Measurements from ENCODE around the gene ACTR3C. TPM values are rescaled to one million over a fixed set of nuclear protein-coding genes. Genes with fewer than 3 reads are reported as not detected.
"Not testable (repeated sequence)": the region's sequence is repeated elsewhere in the genome, so short reads cannot be mapped to it uniquely, and the experiment has no call there.

ACTR3C gene
- total RNA-seq, 2 donors from 2014 or later, result 0.92 TPM; not detected in 1

- not testable (repeated sequence) for H3K9me3 Mint-ChIP-seq; H3K4me1 Mint-ChIP-seq; H3K9me3 ChIP-seq (ENCODE audit: control insufficient read depth, low read length); H3K4me1 ChIP-seq (ENCODE audit: control insufficient read depth, insufficient read depth, low read length); H3K4me3 Mint-ChIP-seq; H3K27ac Mint-ChIP-seq; H3K36me3 Mint-ChIP-seq (ENCODE audit: low read depth); H3K27ac ChIP-seq (ENCODE audit: low read depth, low read length); H3K4me3 ChIP-seq (ENCODE audit: low read length); H3K36me3 ChIP-seq (ENCODE audit: control insufficient read depth, insufficient read depth, low read length); H3K9ac ChIP-seq (ENCODE audit: extremely low read depth, low read length, poor library complexity, severe bottlenecking)
- peaks cover 47% of the 10 kb centered on the region for H3K27me3 ChIP-seq (ENCODE audit: control insufficient read depth, insufficient read depth, low read length, poor library complexity, severe bottlenecking)
- WGBS, 2 experiments (ENCODE audit: insufficient coverage in 1 of 2, insufficient read length in 1 of 2), result 71 to 80% methylated on average over 2 to 7 of the region's 11 CpGs
- TF ChIP-seq CTCF (conservative IDR thresholded peaks at IDR 0.05), result peak; percentile 37
- peak; percentile 43 for DNase-seq
- peaks cover 64% of the 10 kb centered on the region for H3K27me3 Mint-ChIP-seq (ENCODE audit: insufficient read depth)
Measured at GRCh38 chr7:150222083-150222972, 101.0 kb downstream of the ACTR3C start.

DNA sequence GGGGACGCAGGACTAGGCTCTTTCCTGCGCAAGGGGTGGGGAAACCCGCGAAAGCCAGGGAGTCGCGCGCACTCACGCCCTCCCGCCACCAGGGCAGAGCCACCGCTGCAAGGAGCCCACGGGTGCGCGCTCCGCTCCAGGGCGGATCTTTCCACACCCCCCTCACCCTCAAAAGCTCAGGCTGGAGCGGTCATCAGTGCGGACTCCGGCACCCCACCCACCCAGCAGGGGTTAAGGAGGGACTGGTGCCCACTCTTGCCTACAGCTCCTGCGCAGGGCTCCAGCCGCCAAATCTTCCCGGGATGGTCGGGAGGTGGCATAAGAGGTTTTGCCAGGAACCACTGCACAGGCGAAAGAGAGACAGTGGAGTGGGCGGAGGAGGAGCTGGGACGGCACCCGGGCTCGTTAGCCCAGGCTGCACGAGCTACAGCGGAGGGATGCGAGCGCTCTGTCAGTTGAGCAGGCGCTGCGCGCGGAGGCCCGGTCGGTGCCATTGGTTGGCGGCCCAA lies 102.6 kb downstream of the ACTR3C start:
- H3K27ac Mint-ChIP-seq; H3K36me3 ChIP-seq (ENCODE audit: control insufficient read depth, insufficient read depth, low read length); H3K27ac ChIP-seq (ENCODE audit: low read depth, low read length); H3K9me3 ChIP-seq (ENCODE audit: control insufficient read depth, low read length); H3K4me1 Mint-ChIP-seq; H3K9me3 Mint-ChIP-seq; H3K4me1 ChIP-seq (ENCODE audit: control insufficient read depth, insufficient read depth, low read length); H3K36me3 Mint-ChIP-seq (ENCODE audit: low read depth); H3K4me3 ChIP-seq (ENCODE audit: low read length); H3K9ac ChIP-seq (ENCODE audit: extremely low read depth, low read length, poor library complexity, severe bottlenecking): not testable (repeated sequence)
- peak overlapping the region; percentile 47 for H3K4me3 Mint-ChIP-seq
- H3K27me3 ChIP-seq (ENCODE audit: control insufficient read depth, insufficient read depth, low read length, poor library complexity, severe bottlenecking), result peaks cover 47% of the 10 kb centered on the region
- TF ChIP-seq CTCF (conservative IDR thresholded peaks at IDR 0.05), result peak; percentile 30
- peaks cover 60% of the 10 kb centered on the region for H3K27me3 Mint-ChIP-seq (ENCODE audit: insufficient read depth)
- 15 to 17% methylated on average over 11 to 31 of the region's 38 CpGs for WGBS, 2 experiments (ENCODE audit: insufficient coverage in 1 of 2, insufficient read length in 1 of 2)
- peak; percentile 67 for DNase-seq

DNA sequence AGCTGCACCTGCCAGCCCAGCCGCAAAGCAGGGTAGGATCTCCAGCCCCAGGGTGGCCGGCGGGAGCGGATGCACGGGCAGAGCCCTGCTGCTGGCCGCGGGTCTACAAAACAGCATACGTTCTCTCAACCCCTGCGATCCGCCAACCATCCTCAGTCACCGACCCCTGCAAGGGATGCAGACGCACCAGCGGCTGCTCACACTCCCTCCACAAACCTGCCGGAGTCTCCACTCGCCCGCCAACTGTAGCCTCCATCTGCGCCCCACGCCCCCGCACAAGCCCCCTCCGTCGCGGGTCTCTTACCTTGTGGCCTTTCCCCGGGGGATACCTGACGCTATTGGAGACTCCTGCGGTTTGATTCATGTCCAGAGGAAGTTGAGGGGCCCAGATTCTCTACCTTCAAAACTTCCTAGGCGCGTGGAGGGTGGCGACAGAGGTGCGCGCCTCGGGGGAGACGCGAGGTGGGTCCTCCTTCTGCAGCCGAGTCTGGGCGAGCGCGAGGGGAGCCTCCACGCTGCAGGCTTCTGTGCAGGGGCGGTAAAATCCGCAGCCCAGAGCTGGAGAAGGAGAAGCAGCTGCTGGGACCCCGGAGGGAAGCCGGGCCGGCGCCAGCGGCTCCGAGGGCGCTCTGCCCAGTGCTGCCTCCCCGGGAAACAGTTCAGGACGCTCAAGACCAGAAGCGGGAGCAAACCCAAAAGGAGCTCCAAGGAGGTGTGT lies 103.2 kb downstream of the ACTR3C start:
- not testable (repeated sequence) for H3K36me3 ChIP-seq (ENCODE audit: control insufficient read depth, insufficient read depth, low read length); H3K36me3 Mint-ChIP-seq (ENCODE audit: low read depth); H3K4me3 ChIP-seq (ENCODE audit: low read length); H3K9ac ChIP-seq (ENCODE audit: extremely low read depth, low read length, poor library complexity, severe bottlenecking); H3K27ac ChIP-seq (ENCODE audit: low read depth, low read length); H3K4me1 ChIP-seq (ENCODE audit: control insufficient read depth, insufficient read depth, low read length); H3K9me3 ChIP-seq (ENCODE audit: control insufficient read depth, low read length); H3K9me3 Mint-ChIP-seq; H3K27ac Mint-ChIP-seq; H3K4me1 Mint-ChIP-seq
- H3K27me3 ChIP-seq (ENCODE audit: control insufficient read depth, insufficient read depth, low read length, poor library complexity, severe bottlenecking), result peaks cover 50% of the 10 kb centered on the region
- peak; percentile 66 for DNase-seq
- Mint-ChIP-seq H3K27me3 (ENCODE audit: insufficient read depth) (peaks cover 58% of the 10 kb centered on the region), H3K4me3 (peak overlapping the region; percentile 47)
- 4% methylated on average over 25 of the region's 50 CpGs; no CpG with 5 or more reads in 1 of the 2 experiments for WGBS, 2 experiments (ENCODE audit: insufficient coverage in 1 of 2, insufficient read length in 1 of 2)

DNA sequence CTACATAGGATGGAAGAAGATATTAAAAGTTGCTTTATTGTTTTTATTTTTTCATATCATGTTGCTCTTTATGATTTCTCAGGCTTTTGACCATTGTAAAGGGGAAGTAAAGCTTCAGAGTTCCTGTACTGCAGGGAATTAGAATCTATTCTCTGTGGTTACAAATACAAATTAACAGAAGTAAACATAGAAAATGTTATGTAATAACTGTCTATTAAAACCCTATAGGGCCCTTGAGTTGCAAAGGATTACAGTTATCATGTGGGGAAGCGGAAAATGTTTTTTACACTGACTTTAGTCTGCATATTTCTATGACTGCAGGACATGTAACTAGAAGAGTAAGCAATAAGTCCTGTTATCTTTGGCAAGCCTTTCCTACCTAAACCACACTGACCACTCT lies 116.5 kb downstream of the ACTR3C start:
- H3K9ac ChIP-seq (ENCODE audit: extremely low read depth, low read length, poor library complexity, severe bottlenecking); H3K27me3 ChIP-seq (ENCODE audit: control insufficient read depth, insufficient read depth, low read length, poor library complexity, severe bottlenecking); H3K27ac Mint-ChIP-seq; H3K36me3 ChIP-seq (ENCODE audit: control insufficient read depth, insufficient read depth, low read length); H3K36me3 Mint-ChIP-seq (ENCODE audit: low read depth); H3K4me3 ChIP-seq (ENCODE audit: low read length); DNase-seq; H3K4me1 ChIP-seq (ENCODE audit: control insufficient read depth, insufficient read depth, low read length); H3K27ac ChIP-seq (ENCODE audit: low read depth, low read length); H3K4me1 Mint-ChIP-seq; H3K9me3 Mint-ChIP-seq; H3K4me3 Mint-ChIP-seq; H3K9me3 ChIP-seq (ENCODE audit: control insufficient read depth, low read length): not testable (repeated sequence)
- 89 to 100% methylated on average over 1 of the region's 1 CpG for WGBS, 2 experiments (ENCODE audit: insufficient coverage in 1 of 2, insufficient read length in 1 of 2)
- peaks cover 15% of the 10 kb centered on the region for H3K27me3 Mint-ChIP-seq (ENCODE audit: insufficient read depth)

DNA sequence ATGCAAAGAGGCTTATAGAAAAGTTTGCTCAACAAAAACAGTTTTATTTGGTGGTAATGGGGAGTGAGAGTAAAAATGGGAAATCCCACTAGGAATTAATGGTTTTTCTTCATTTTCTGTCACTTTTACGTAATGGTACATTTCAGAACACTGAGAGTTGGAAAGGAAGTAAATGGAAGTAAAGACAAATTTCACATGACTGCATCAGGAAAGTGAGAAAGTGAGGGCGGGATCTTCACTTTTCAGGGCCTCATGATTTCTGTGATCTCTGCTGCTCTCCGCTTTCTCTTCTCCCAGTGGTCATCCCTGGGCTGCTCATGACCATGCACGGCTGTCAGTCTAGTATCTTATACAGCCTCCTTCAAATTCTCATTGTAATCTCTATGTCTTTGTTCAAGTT lies 117.5 kb downstream of the ACTR3C start:
- H3K9ac ChIP-seq (ENCODE audit: extremely low read depth, low read length, poor library complexity, severe bottlenecking); H3K9me3 ChIP-seq (ENCODE audit: control insufficient read depth, low read length); H3K4me1 Mint-ChIP-seq; H3K4me1 ChIP-seq (ENCODE audit: control insufficient read depth, insufficient read depth, low read length); H3K4me3 Mint-ChIP-seq; H3K27me3 ChIP-seq (ENCODE audit: control insufficient read depth, insufficient read depth, low read length, poor library complexity, severe bottlenecking); H3K9me3 Mint-ChIP-seq; H3K27ac Mint-ChIP-seq; H3K27me3 Mint-ChIP-seq (ENCODE audit: insufficient read depth); H3K27ac ChIP-seq (ENCODE audit: low read depth, low read length); H3K4me3 ChIP-seq (ENCODE audit: low read length); H3K36me3 ChIP-seq (ENCODE audit: control insufficient read depth, insufficient read depth, low read length); H3K36me3 Mint-ChIP-seq (ENCODE audit: low read depth); DNase-seq: not testable (repeated sequence)
- 96 to 100% methylated on average over 1 to 4 of the region's 4 CpGs for WGBS, 2 experiments (ENCODE audit: insufficient coverage in 1 of 2, insufficient read length in 1 of 2)

Measured in endodermal cell (in vitro differentiated cells).